ENCODE results near the gene KLHDC10.

The KLHDC10 gene

DNA sequence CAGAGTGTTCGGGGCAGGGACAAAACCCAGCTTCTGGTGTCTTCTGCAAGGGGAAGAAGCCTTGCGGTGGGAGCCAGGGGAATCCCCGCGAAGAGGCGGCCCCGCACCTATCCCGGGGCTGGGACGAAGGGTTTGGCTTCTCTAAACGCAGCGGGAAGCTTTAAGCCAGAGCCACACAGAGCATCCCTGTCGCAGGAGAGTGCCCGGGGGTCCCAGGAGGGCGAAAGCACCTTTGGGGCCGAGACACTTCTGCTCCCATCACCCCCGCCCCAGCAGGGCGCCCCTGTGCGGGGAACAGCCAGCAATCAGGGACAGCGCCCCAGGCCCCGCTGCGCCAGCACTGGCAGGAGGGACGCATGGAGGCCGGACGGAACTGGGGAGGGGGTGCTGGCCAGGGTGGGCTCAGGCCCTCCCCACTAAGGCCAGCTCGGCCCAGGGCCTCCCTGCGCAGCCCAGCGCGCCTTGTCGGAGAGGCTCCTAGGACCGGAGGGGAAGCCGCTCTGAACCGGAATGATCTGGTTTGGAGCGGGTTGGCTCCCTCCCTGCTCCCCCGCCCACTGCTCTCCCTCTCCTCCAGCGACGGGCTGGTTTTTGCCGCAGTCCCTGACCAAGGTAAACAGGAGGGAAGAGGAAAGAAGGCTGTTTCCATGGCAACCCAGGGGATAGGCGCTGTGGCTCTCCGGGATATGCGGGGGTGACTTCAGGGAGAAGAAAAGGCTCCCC lies 71.0 kb downstream of the KLHDC10 start:
- TF ChIP-seq POLR2AphosphoS5 (IDR thresholded peaks at IDR 0.05; ENCODE audit: low read depth, low read length) = no peak
- no peak for TF ChIP-seq FOXP2 (optimal IDR thresholded peaks at IDR 0.05; ENCODE audit: borderline replicate concordance, extremely low read depth, extremely low read length, insufficient read depth)
- TF ChIP-seq TAF1 (IDR thresholded peaks at IDR 0.05; ENCODE audit: borderline replicate concordance, insufficient read depth, low read length) = no peak
- TF ChIP-seq, protein P1, sequence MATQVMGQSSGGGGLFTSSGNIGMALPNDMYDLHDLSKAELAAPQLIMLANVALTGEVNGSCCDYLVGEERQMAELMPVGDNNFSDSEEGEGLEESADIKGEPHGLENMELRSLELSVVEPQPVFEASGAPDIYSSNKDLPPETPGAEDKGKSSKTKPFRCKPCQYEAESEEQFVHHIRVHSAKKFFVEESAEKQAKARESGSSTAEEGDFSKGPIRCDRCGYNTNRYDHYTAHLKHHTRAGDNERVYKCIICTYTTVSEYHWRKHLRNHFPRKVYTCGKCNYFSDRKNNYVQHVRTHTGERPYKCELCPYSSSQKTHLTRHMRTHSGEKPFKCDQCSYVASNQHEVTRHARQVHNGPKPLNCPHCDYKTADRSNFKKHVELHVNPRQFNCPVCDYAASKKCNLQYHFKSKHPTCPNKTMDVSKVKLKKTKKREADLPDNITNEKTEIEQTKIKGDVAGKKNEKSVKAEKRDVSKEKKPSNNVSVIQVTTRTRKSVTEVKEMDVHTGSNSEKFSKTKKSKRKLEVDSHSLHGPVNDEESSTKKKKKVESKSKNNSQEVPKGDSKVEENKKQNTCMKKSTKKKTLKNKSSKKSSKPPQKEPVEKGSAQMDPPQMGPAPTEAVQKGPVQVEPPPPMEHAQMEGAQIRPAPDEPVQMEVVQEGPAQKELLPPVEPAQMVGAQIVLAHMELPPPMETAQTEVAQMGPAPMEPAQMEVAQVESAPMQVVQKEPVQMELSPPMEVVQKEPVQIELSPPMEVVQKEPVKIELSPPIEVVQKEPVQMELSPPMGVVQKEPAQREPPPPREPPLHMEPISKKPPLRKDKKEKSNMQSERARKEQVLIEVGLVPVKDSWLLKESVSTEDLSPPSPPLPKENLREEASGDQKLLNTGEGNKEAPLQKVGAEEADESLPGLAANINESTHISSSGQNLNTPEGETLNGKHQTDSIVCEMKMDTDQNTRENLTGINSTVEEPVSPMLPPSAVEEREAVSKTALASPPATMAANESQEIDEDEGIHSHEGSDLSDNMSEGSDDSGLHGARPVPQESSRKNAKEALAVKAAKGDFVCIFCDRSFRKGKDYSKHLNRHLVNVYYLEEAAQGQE (IDR thresholded peaks at IDR 0.05; ENCODE audit: insufficient read depth in 1 of 2, low read depth in 2 of 2, low read length in 2 of 2) = no peak
- no peak for TF ChIP-seq SIN3A (IDR thresholded peaks at IDR 0.05; ENCODE audit: borderline replicate concordance, insufficient read depth, low read length)

GRCh38 chr7:130141884-130142653 lies 71.7 kb downstream of the KLHDC10 start:
- TF ChIP-seq POLR2AphosphoS5 (IDR thresholded peaks at IDR 0.05; ENCODE audit: low read depth, low read length) (no peak), FOXP2 (optimal IDR thresholded peaks at IDR 0.05; ENCODE audit: borderline replicate concordance, extremely low read depth, extremely low read length, insufficient read depth) (no peak)
- TF ChIP-seq, protein P1 (IDR thresholded peaks at IDR 0.05; ENCODE audit: insufficient read depth in 1 of 2, low read depth in 2 of 2, low read length in 2 of 2) = no peak

- TF ChIP-seq POLR2AphosphoS5 (IDR thresholded peaks at IDR 0.05; ENCODE audit: low read depth, low read length) (no peak), SIN3A (IDR thresholded peaks at IDR 0.05; ENCODE audit: borderline replicate concordance, insufficient read depth, low read length) (no peak)
Observed at GRCh38 chr7:130142654-130143333, 72.5 kb downstream of the KLHDC10 start.

DNA sequence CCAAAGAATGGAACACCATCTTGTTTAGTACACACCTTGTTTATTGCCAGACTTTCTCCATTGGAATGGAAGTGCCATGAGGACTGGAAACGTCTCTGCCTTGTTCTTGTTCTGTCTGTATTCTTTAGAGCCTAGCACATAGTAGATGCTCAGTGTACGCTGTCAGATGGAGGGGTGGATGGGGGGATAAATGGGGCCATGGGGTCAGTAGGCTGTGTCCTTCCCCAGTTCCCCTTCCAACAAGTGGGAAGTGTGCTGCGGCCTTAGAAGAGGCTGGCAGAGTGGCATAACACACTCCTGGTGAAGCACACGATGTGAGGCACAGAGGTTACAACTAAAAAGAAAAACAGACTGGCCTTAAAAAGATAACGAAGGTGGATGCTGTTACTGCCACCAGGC lies 73.0 kb downstream of the KLHDC10 start:
- TF ChIP-seq, protein P1 (IDR thresholded peaks at IDR 0.05; ENCODE audit: insufficient read depth in 1 of 2, low read depth in 2 of 2, low read length in 2 of 2) = no peak
- TF ChIP-seq TAF1 (IDR thresholded peaks at IDR 0.05; ENCODE audit: borderline replicate concordance, insufficient read depth, low read length) (no peak), POLR2AphosphoS5 (IDR thresholded peaks at IDR 0.05; ENCODE audit: low read depth, low read length) (no peak), FOXP2 (optimal IDR thresholded peaks at IDR 0.05; ENCODE audit: borderline replicate concordance, extremely low read depth, extremely low read length, insufficient read depth) (no peak), SIN3A (IDR thresholded peaks at IDR 0.05; ENCODE audit: borderline replicate concordance, insufficient read depth, low read length) (no peak)

DNA sequence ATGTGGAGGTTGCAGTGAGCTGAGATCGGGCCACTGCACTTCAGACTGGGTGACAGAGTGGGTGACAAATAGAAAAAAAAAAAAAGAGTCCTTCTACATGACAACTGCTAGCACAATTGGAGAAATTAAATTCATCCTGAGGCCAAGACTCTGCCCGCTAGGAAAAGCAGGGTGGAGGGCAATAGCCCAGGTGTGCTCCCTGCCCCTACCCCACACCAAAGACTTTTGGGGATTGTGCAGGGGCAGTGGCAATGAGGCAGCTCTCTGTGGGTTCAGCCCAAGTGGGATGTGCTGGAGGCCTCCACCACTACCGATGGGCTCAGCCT lies 73.6 kb downstream of the KLHDC10 start:
- TF ChIP-seq, protein P1 (IDR thresholded peaks at IDR 0.05; ENCODE audit: insufficient read depth in 1 of 2, low read depth in 2 of 2, low read length in 2 of 2) = no peak
- TF ChIP-seq POLR2AphosphoS5 (IDR thresholded peaks at IDR 0.05; ENCODE audit: low read depth, low read length) (no peak), FOXP2 (optimal IDR thresholded peaks at IDR 0.05; ENCODE audit: borderline replicate concordance, extremely low read depth, extremely low read length, insufficient read depth) (no peak), TAF1 (IDR thresholded peaks at IDR 0.05; ENCODE audit: borderline replicate concordance, insufficient read depth, low read length) (no peak), SIN3A (IDR thresholded peaks at IDR 0.05; ENCODE audit: borderline replicate concordance, insufficient read depth, low read length) (no peak)
